Suprapubic skin (tissue), 4 donors: ENCODE data around the gene SHKBP1.

Experiments used
- CTCF ChIP-seq, 2 donors: fragments of 200-600 bp in 1 of 2; fragments of 450-650 bp in 1 of 2; sonication (generic) in 1 of 2; IDR thresholded peaks; one replicate each; pipeline ENCODE4 v1.5.1; 2016 to 2019; ENCODE audit warnings: antibody characterized with exemption in 2 of 2, mild to moderate bottlenecking in 1 of 2, moderate library complexity in 1 of 2
- EP300 ChIP-seq: sonication (generic); formaldehyde crosslinking; IDR thresholded peaks from one replicate; pipeline ENCODE4 v1.6.1; 2017; ENCODE audit warnings: antibody characterized with exemption
- POLR2A ChIP-seq, 2 donors: fragments of 450-650 bp; IDR thresholded peaks; one replicate each; pipeline ENCODE4 v1.6.1; 2017; ENCODE audit warnings: antibody characterized with exemption in 2 of 2, mild to moderate bottlenecking in 2 of 2, moderate library complexity in 2 of 2
- POLR2AphosphoS5 ChIP-seq, 3 donors: sonication (generic); formaldehyde crosslinking; IDR thresholded peaks; one replicate each; pipeline ENCODE4 v1.6.1; 2017; ENCODE audit warnings: antibody characterized with exemption in 3 of 3

GRCh38 chr19:40627486-40628279 is 51.0 kb downstream of the SHKBP1 start:
- TF ChIP-seq CTCF (IDR thresholded peaks at IDR 0.05) = no peak
- no peak for TF ChIP-seq POLR2A (IDR thresholded peaks at IDR 0.05)
- no peak for TF ChIP-seq POLR2AphosphoS5 (IDR thresholded peaks at IDR 0.05)
- no peak for TF ChIP-seq EP300
